Epidermal melanocyte (primary cell): ENCODE data around the gene CCDC85C.

Experiments used
- DNase-seq: peaks from one replicate; pipeline ENCODE4 v3.0.0; 2011; ENCODE audit warnings: low spot score; ENCODE audit not compliant: insufficient read length

The CCDC85C gene

DNA sequence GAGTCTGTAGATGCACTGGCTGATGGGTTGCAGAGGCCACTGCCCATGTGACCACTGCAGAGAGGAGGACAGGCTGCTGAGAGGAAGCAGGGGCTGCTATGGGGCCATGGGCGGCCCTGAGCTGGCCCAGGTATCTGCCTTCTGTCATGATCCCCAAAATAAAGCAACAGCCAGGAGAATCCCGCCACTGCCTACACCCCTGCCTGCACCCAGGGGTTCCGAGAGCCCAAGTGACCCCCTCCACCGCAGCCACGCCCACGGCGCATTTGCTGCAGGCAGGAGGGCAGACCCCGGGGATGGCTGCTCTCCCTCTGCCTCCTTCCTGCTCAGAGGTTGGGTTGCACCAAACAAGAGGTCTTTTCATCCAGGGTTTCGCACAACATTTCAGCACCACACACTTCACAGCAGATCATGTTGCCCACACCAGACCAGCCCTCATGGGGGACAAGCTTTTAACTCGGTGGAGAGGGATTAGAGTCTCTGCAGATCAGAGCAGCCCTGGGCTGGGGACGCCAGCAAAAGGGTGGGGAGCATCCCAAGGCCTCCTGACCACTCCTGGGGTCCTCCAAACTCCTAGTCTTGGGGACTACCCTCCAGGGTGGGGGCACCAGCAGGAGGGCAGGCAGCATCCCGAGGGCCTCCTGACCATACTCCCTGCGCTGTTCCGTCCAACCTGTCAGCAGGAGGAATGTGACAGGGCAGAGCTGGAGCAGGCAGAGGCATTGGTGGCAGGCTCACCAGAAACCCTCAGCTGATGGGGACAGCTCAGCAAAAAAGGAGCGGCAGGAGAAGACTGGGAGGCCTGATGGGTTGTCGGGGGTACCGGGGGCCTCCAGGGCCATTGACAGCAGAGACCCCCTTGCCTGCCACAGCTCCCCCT is 14.1 kb downstream of the CCDC85C start:
- DNase-seq, result peak; percentile 70

DNA sequence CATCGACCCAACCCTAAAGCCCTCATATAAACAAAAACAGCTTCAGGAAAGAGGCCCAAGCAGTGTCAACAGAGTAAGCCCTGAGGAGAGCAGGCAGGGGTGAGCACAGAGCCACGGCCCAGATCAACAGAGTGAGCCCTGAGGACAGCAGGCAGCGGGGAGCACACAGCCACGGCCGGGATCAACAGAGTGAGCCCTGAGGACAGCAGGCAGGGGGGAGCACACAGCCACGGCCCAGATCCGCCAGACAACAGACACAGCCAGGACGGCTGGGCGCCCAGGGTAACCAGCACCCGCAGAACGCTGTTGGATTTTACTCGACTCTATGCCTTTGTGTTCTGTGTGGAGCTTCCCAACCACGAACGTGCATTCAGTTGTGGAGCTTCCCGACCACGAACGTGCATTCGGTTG is 15.0 kb downstream of the CCDC85C start:
- no peak for DNase-seq

- DNase-seq, result no peak
Measured at GRCh38 chr14:99587460-99588278, 16.3 kb downstream of the CCDC85C start.

DNA sequence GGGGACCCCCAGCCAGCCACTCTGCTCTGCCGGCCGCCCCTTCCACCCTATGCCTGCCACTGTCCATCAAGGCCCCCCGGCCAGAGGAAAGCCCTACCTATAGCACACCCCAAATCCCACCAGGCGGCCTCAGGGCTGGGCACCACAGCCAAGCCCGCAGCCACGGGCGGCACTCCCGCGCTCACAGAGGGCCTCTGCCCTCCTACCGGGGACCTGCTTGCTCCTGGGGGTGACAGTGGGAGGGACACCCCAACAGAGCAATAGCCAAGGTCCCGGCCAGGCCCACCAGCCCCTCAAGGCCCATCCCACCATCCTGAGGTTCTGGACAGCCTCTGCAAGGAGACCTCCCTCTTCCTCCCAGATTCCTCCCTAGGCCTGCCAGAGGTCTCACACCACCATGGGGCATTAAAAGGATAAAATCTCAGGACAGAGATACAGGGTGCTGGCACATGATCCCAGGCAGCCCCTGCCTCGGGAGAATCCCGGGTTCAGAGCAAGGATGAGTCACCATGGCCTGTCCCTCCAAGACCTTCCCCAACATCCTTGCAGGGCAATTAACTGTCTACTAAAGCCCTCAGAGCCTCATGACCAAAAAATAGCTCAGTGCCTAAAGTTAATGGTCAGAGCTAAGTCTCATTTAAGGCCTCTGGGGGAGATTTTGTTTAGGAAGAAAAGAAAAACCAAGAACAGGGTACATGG is 17.1 kb downstream of the CCDC85C start:
- no peak for DNase-seq

- no peak for DNase-seq
Measured at GRCh38 chr14:99586054-99586760, 17.8 kb downstream of the CCDC85C start.

GRCh38 chr14:99584823-99585222 is 19.2 kb downstream of the CCDC85C start:
- no peak for DNase-seq

DNA sequence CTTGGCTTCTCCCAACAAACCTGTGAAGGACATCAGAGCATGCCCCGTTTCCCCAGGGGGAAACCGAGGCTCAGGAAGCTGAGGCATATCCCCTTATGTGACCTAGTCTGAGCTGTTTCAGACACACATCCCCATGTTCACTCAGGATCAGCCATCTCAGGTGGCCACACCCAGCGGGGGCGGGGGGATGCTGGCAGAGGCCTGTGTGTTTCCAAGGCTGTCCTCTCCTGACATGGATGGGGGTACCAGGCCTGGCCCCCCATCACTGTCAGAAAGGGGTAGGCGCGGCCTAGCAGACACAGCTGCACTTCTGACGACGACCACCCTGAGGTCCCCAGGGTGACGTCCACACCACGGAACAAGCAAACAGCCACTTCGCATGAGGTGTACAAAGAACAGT is 22.1 kb downstream of the CCDC85C start:
- no peak for DNase-seq

- no peak for DNase-seq
Measured at GRCh38 chr14:99581374-99581773, 22.6 kb downstream of the CCDC85C start.

DNA sequence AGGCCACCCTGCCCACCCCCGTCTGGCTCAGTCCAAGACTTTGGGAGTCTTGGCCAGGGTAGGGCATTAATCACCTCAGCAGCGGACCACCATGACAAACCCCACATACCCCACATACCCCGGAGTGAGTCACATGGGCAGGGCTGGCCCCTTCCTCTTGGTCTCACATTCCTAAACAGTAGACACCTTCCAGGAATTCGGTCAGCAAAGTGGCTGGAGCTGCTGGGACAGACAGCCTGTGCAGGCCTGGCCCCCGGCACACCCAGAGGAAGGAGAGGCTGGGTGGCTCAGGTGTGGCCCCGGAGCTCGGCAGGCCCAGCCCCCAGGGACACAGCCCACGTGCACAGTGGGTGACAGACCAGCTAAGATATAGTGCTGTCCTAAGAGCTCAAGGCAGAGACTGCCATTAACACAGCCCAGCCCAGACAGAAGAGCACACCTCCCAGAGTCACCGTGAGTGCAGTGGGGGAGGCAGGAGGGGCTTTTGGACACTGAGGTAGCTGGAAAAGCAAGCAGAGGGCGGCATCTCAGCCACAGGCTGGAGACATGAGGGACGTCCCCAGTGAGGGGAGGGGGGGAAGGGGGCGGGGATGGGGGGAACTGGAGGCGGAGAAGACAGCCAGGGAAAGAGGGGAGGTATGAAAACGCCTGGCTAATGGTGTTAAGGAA is 24.0 kb downstream of the CCDC85C start:
- DNase-seq, result no peak

DNA sequence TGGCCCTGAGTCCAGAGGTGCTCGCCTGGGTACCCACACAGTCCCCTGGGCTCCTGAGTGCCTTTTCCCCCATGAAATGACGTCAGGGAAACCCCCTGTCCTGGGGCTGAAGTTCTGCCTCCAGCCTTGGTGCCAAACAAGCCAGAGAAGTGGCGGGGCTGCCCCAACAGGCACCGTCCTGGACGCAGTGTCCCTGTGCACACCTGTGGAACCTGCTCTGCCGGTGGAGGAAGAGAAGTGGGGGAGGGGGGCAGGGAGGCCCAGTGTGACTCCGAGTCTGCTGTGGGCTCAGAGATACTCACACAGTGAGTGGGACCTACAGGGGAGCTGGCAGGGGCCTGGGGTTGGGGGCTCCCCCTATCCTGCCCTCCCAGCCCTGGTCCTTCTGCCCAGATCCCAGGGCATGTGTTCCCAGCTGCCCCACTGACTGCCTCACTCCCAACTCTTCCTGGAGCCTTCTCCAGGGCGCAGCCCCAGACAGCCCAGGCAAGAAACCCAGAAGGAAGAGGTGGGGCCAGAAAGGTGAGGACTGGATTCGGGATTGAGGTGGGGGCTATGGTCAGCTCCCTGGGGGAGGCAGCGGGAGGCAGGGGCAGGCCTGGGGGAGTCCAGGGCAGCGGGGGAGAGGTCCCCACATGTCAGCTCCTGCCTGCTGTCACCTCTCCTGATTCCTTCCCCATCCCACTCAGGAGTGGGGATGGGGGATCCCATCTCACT is 24.7 kb downstream of the CCDC85C start:
- DNase-seq, result no peak

- no peak for DNase-seq
Measured at GRCh38 chr14:99578541-99579101, 25.4 kb downstream of the CCDC85C start.

- no peak for DNase-seq
Measured at GRCh38 chr14:99576761-99577705, 27.0 kb downstream of the CCDC85C start.

DNA sequence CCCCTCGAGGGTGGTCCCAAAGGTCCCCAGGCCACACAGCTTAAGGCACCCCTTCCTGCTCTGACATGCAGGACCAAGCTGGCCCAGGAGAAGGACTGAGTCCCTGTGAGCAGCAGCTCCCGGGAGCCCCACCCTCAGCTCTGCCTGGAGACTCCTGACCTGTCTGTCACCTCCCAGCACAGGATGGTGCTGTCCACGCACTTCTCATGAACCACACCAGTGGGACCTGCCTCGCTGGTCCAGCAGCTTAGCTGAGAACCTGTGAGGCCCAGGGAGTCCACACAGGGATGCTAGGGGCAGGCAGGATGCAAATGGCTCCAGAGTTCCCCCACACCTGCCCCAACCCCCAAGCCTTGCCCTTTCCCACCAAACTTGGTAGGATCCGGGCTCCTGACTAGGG is 27.7 kb downstream of the CCDC85C start:
- no peak for DNase-seq

DNA sequence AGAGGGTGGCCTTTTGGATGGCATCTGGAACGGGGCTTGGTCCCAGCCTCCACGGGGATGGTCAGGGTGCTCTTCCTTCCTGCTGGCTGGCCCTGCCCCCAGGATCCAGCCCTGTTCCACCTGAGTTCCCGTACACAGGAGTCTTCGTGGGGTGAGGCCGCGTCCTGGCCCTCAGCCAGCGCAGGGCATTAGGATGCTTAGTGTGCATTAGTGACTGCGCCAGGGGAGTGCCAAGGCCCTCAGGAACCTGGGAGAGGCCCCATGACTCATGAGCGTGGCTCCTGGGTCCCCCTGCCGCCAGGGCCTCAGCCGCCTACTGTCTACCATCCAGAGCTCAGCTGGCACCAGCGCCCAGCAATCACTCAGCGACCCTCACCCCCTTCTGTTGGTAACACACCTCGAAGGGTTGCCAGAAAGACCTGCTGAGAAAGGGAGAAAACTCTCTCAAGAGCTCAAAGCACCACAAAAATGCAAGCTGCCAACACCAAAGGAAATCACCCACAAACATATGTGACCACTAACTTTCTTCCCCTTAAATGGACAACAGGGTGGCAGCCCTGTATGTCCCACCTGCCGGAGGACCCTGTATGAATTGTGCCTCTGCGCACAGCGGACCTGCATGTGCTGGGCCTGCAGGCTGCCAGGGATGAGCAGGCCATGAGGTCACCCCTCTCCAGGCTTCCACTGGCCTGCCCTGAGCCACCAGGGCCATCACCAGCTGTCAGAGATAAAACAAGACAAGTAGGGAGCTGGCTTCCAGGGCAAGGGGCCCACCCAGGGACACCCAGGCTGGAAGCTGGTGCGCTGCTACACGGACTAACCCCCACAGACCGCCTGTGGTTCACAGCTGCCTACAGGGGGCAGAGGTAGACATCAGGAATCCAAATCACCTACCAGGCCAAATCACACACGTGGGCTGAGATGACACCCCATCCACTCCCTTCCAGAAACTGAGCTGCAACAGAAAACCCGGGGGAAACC is 28.7 kb downstream of the CCDC85C start:
- DNase-seq, result no peak

- DNase-seq, result no peak
Measured at GRCh38 chr14:99574099-99574880, 29.7 kb downstream of the CCDC85C start.

DNA sequence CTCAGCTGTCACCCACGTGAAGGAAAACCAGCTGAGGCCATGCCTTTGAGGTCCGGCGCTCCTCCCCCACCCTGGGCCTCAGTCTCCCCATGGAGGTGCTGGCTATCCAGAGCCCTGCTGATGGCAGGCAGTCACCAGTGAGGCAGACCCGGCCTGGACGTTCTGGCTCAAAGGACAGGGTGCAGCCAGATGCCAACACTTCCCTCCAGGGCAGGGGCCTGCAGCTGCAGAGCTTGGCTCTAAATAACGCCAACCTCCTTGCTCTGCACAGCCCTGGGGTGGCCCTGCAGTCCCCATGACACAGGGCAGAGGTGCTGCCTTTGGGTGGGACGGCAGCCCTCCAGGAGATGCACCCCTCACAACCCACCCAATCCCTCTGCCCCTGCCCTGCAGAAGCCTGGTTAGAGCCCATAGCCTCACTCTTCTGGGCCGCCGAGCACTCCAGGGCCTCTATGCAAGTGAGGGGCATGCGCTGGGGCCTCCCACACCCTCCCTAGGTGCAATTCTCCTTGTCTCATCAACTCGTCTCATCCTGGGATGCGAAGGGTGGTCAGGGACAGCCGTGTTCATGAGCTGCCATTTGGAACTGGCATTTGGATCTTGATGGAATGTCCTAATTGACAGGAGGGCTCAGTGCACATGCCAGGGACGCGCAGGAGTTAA is 30.4 kb downstream of the CCDC85C start:
- no peak for DNase-seq
